Endothelial cell of umbilical vein (primary cell): ENCODE data around the gene SHISA6. TPM values are rescaled to one million over a fixed set of nuclear protein-coding genes. Genes with fewer than 3 reads are reported as not detected.

Experiments
- BruUV-seq: library from RNA; stranded (reverse); fragments of 400-500 nt; replicated peaks from 2 replicates; lab custom pipeline; 2021; lab: Mats Ljungman, UMichigan
- CTCF ChIA-PET: fragments of 300-600, 350-600 bp; sonication (Branson Sonifier 250); formaldehyde crosslinking; loops from one replicate; lab custom pipeline; 2021; ENCODE audit warnings: antibody characterized with exemption, inconsistent platforms; lab: Charles Lee
- POLR2A ChIA-PET: fragments of 300-600, 350-600 bp; sonication (Branson Sonifier 250); formaldehyde crosslinking; loops from one replicate; lab custom pipeline; 2021; ENCODE audit warnings: antibody characterized with exemption, inconsistent platforms; lab: Charles Lee
- DNase-seq: peaks from one replicate; pipeline ENCODE4 v3.0.0-alpha.2; 2011; ENCODE audit warnings: low read depth, low spot score
- FAIRE-seq: peaks from 2 replicates; lab custom pipeline; 2011; peaks lifted over from hg19 to GRCh38; lab: Jason Lieb, UNC
- H2AFZ ChIP-seq: 2 replicates; pipeline ENCODE4 v1.6.0; 2012; ENCODE audit warnings: low read depth, low read length, control low read depth, inconsistent platforms
- H3K27ac ChIP-seq: 2 replicates; pipeline ENCODE4 v1.5.1; 2011; ENCODE audit warnings: low read depth, mild to moderate bottlenecking, control low read depth, low read length, moderate library complexity; ENCODE audit not compliant: insufficient read depth
- H3K27me3 ChIP-seq, 2 experiments: 2 replicates each; pipeline versions ENCODE4 v1.6.0 to v1.6.1; 2011; ENCODE audit warnings: low read length in 2 of 2, mixed read lengths in 1 of 2; ENCODE audit not compliant: control insufficient read depth in 2 of 2, insufficient read depth in 2 of 2
- H3K36me3 ChIP-seq, 2 experiments: 2 replicates in 1 of 2; 3 replicates in 1 of 2; pipeline ENCODE4 v1.5.1; 2011; ENCODE audit warnings: low read length in 2 of 2, mild to moderate bottlenecking in 1 of 2, moderate library complexity in 1 of 2; ENCODE audit not compliant: control insufficient read depth in 2 of 2, insufficient read depth in 2 of 2; ENCODE audit errors: extremely low read depth in 1 of 2
- H3K4me1 ChIP-seq: 3 replicates; pipeline ENCODE4 v1.5.1; 2011; ENCODE audit warnings: mild to moderate bottlenecking, low read length; ENCODE audit not compliant: control insufficient read depth, insufficient read depth; ENCODE audit errors: extremely low read depth
- H3K4me2 ChIP-seq: 2 replicates; pipeline ENCODE4 v1.6.1; 2011; ENCODE audit warnings: low read length, control low read depth, mixed read lengths; ENCODE audit not compliant: insufficient read depth
- H3K4me3 ChIP-seq, 3 experiments: fragments of 200-600 bp in 1 of 3; sonication (generic), shearing (Covaris generic) in 1 of 3; replicated peaks in 1 of 3; 2 replicates each; pipeline ENCODE4 v1.5.1; 2011 to 2016; ENCODE audit warnings: control low read depth in 3 of 3, low read length in 3 of 3, mild to moderate bottlenecking in 2 of 3, inconsistent platforms in 1 of 3, low read depth in 1 of 3, moderate library complexity in 1 of 3; ENCODE audit not compliant: insufficient read depth in 1 of 3
- H3K79me2 ChIP-seq: 2 replicates; pipeline ENCODE4 v1.6.0; 2012; ENCODE audit warnings: low read length, inconsistent platforms; ENCODE audit not compliant: control insufficient read depth, insufficient read depth
- H3K9ac ChIP-seq: replicated peaks from 2 replicates; pipeline ENCODE3; 2011; ENCODE audit warnings: low read length, control low read depth; ENCODE audit not compliant: insufficient read depth; ENCODE audit errors: extremely low read depth
- H3K9me1 ChIP-seq: replicated peaks from 3 replicates; pipeline ENCODE4 v1.6.0; 2011; ENCODE audit warnings: mild to moderate bottlenecking, low read length; ENCODE audit not compliant: control insufficient read depth, insufficient read depth; ENCODE audit errors: extremely low read depth
- H3K9me3 ChIP-seq: replicated peaks from 2 replicates; pipeline ENCODE4 v1.5.1; 2012; ENCODE audit warnings: low read length, inconsistent platforms; ENCODE audit not compliant: control insufficient read depth, insufficient read depth
- H4K20me1 ChIP-seq: replicated peaks from 2 replicates; pipeline ENCODE3; 2011; ENCODE audit warnings: mild to moderate bottlenecking, low read length; ENCODE audit not compliant: control insufficient read depth, insufficient read depth; ENCODE audit errors: extremely low read depth
- CTCF ChIP-seq, 2 donors: IDR thresholded peaks; 1 replicate in 1 of 2; 2 replicates in 1 of 2; pipeline ENCODE4 v1.5.1; 2011; ENCODE audit warnings: low read length in 2 of 2, mild to moderate bottlenecking in 2 of 2, moderate library complexity in 2 of 2, control low read depth in 1 of 2, inconsistent platforms in 1 of 2, low read depth in 1 of 2; ENCODE audit not compliant: insufficient read depth in 1 of 2; ENCODE audit errors: extremely low read depth in 1 of 2
- EZH2 ChIP-seq: IDR thresholded peaks from 2 replicates; pipeline ENCODE4 v1.6.1; 2012; ENCODE audit warnings: borderline replicate concordance, low read depth, mild to moderate bottlenecking, moderate library complexity, low read length, inconsistent platforms; ENCODE audit not compliant: severe bottlenecking
- FOS ChIP-seq: IDR thresholded peaks from 2 replicates; pipeline ENCODE4 v1.6.1; 2011; ENCODE audit warnings: mild to moderate bottlenecking, low read length, moderate library complexity, borderline replicate concordance; ENCODE audit not compliant: insufficient read depth
- GATA2 ChIP-seq: IDR thresholded peaks from 2 replicates; pipeline ENCODE4 v1.7.0; 2011; ENCODE audit warnings: low read depth, mild to moderate bottlenecking, moderate library complexity, mixed read lengths, low read length; ENCODE audit not compliant: insufficient read length, insufficient read depth
- JUN ChIP-seq: IDR thresholded peaks from 2 replicates; pipeline ENCODE4 v1.6.1; 2011; ENCODE audit warnings: borderline replicate concordance, low read depth; ENCODE audit not compliant: insufficient read length, insufficient read depth
- MAX ChIP-seq: IDR thresholded peaks from 2 replicates; pipeline ENCODE4 v1.6.1; 2011; ENCODE audit not compliant: insufficient read depth, insufficient read length
- MYC ChIP-seq: IDR thresholded peaks from one replicate; pipeline ENCODE4 v1.6.1; 2011; ENCODE audit warnings: mild to moderate bottlenecking, low read depth, low read length
- POLR2A ChIP-seq: IDR thresholded peaks from 2 replicates; pipeline ENCODE4 v1.6.1; 2012; ENCODE audit warnings: low read depth, mild to moderate bottlenecking, control low read depth, low read length
- POLR2AphosphoS5 ChIP-seq: IDR thresholded peaks from 2 replicates; pipeline ENCODE4 v1.6.1; 2012; ENCODE audit warnings: low read depth, mild to moderate bottlenecking, control low read depth, low read length, moderate library complexity; ENCODE audit not compliant: insufficient read depth
- dilution Hi-C: fragments of 300-500 bp; cut with MboI; formaldehyde crosslinking; loops from one replicate; pipeline ENCODE4 v1.15.0; 2019; ENCODE audit warnings: low sequenced_read_pairs; ENCODE audit not compliant: extremely low pct_ligation_motif_present
- intact Hi-C: fragments of 100-400 bp; cut with micrococcal nuclease; formaldehyde crosslinking; loops from one replicate; pipeline ENCODE4 v1.10.0; 2022
- polyA plus RNA-seq, 4 experiments: library from polyadenylated mRNA; depleted of rRNA in 3 of 4; stranded (reverse) in 3 of 4; unstranded in 1 of 4; fragments of >200 nt; gene quantifications; 2 replicates each; pipeline versions ENCODE4 v1.2.1 to v1.2.3, GENCODE V29; 2011 to 2012; ENCODE audit warnings: missing spikeins in 1 of 4
- total RNA-seq: library from RNA; stranded (reverse); gene quantifications from 2 replicates; pipeline ENCODE4 v1.2.3, GENCODE V29; 2021

SHISA6 gene
- total and polyA plus RNA-seq, 2 donors (not counting 3 experiments of a cell fraction or from before 2014, with no cell fraction given): not detected

- H2AFZ ChIP-seq: no peak overlapping the region
- H3K27ac ChIP-seq: no peak overlapping the region
- no peaks in the 10 kb centered on the region for H3K9me1 ChIP-seq
- no TSS peak for BruUV-seq
- peaks cover 4% of the 10 kb centered on the region for H3K9me3 ChIP-seq
- H3K9ac ChIP-seq: no peak overlapping the region
- H3K4me2 ChIP-seq: no peak overlapping the region
- H3K4me1 ChIP-seq: no peaks in the 10 kb centered on the region
- no peak for DNase-seq
- dilution Hi-C loops: no loop called here
- no peaks in the 10 kb centered on the region for H3K27me3 ChIP-seq
- no peaks in the 10 kb centered on the region for H3K79me2 ChIP-seq
- no peaks in the 10 kb centered on the region for H3K36me3 ChIP-seq
- intact Hi-C loops: no loop called here
- FAIRE-seq: no peak
- ChIA-PET POLR2A (no interaction called here), CTCF (no interaction called here)
- H4K20me1 ChIP-seq: no peaks in the 10 kb centered on the region
- H3K4me3 ChIP-seq: no peak overlapping the region
- TF ChIP-seq POLR2A (no peak), JUN (no peak), MAX (no peak), MYC (no peak), FOS (no peak), EZH2 (no peak), POLR2AphosphoS5 (no peak), GATA2 (no peak), CTCF (IDR thresholded peaks at IDR 0.05; ENCODE audit: extremely low read depth in 1 of 2, insufficient read depth in 1 of 2, low read depth in 1 of 2, low read length in 2 of 2) (no peak)
Observed at GRCh38 chr17:11293480-11293879, 52.5 kb downstream of the SHISA6 start.
